Astrocyte (in vitro differentiated cells and primary cell): ENCODE data around the gene PDE9A. TPM values are rescaled to one million over a fixed set of nuclear protein-coding genes. Genes with fewer than 3 reads are reported as not detected.

Experiments used
- DNase-seq: peaks from one replicate; pipeline ENCODE4 v3.0.0-alpha.2; 2010; ENCODE audit warnings: low read depth
- FAIRE-seq: peaks from 2 replicates; lab custom pipeline; 2011; peaks lifted over from hg19 to GRCh38; lab: Jason Lieb, UNC
- H2AFZ ChIP-seq: 2 replicates; pipeline ENCODE4 v1.6.0; 2012; ENCODE audit warnings: low read depth, low read length, inconsistent platforms
- H3K27ac ChIP-seq: 2 replicates; pipeline ENCODE4 v1.5.1; 2011; ENCODE audit warnings: low read depth, low read length, inconsistent platforms
- H3K27me3 ChIP-seq: 2 replicates; pipeline ENCODE4 v1.6.0; 2011; ENCODE audit warnings: low read length, inconsistent platforms; ENCODE audit not compliant: insufficient read depth
- H3K36me3 ChIP-seq: 2 replicates; pipeline ENCODE4 v1.5.1; 2011; ENCODE audit warnings: low read length, inconsistent platforms; ENCODE audit not compliant: insufficient read depth
- H3K4me1 ChIP-seq: 2 replicates; pipeline ENCODE4 v1.5.1; 2011; ENCODE audit warnings: low read length, inconsistent platforms; ENCODE audit not compliant: insufficient read depth
- H3K4me2 ChIP-seq: 2 replicates; pipeline ENCODE4 v1.6.0; 2012; ENCODE audit warnings: low read length, inconsistent platforms
- H3K4me3 ChIP-seq: 2 replicates; pipeline ENCODE4 v1.5.1; 2011; ENCODE audit warnings: low read depth, mild to moderate bottlenecking, low read length, inconsistent platforms; ENCODE audit not compliant: insufficient read depth
- H3K79me2 ChIP-seq: 2 replicates; pipeline ENCODE4 v1.6.0; 2012; ENCODE audit warnings: mild to moderate bottlenecking, low read length, inconsistent platforms; ENCODE audit not compliant: insufficient read depth
- H3K9ac ChIP-seq: 2 replicates; pipeline ENCODE4 v1.6.0; 2012; ENCODE audit warnings: mild to moderate bottlenecking, low read length, inconsistent platforms
- H3K9me3 ChIP-seq: 2 replicates; pipeline ENCODE4 v1.5.1; 2012; ENCODE audit warnings: low read depth, mild to moderate bottlenecking, low read length, inconsistent platforms; ENCODE audit not compliant: insufficient read depth
- H4K20me1 ChIP-seq: 2 replicates; pipeline ENCODE4 v1.6.0; 2012; ENCODE audit warnings: low read length, inconsistent platforms; ENCODE audit not compliant: insufficient read depth
- H3K27ac Mint-ChIP-seq: one replicate; pipeline ENCODE4 v1.8.0; 2021; ENCODE audit warnings: mild to moderate bottlenecking, mixed read lengths; ENCODE audit not compliant: unreplicated experiment
- H3K27me3 Mint-ChIP-seq: one replicate; pipeline ENCODE4 v1.8.0; 2021; ENCODE audit warnings: low read depth, mixed read lengths; ENCODE audit not compliant: unreplicated experiment
- H3K36me3 Mint-ChIP-seq: one replicate; pipeline ENCODE4 v1.8.0; 2021; ENCODE audit warnings: low read depth, mixed read lengths; ENCODE audit not compliant: unreplicated experiment
- H3K4me1 Mint-ChIP-seq: one replicate; pipeline ENCODE4 v1.8.0; 2021; ENCODE audit warnings: low read depth, mixed read lengths; ENCODE audit not compliant: unreplicated experiment
- H3K4me3 Mint-ChIP-seq: one replicate; pipeline ENCODE4 v1.8.0; 2021; ENCODE audit warnings: mild to moderate bottlenecking, moderate library complexity, mixed read lengths; ENCODE audit not compliant: unreplicated experiment
- H3K9me3 Mint-ChIP-seq: one replicate; pipeline ENCODE4 v1.8.0; 2021; ENCODE audit warnings: mild to moderate bottlenecking, mixed read lengths; ENCODE audit not compliant: unreplicated experiment
- CTCF ChIP-seq: IDR thresholded peaks from 2 replicates; pipeline ENCODE4 v1.5.1; 2011; ENCODE audit warnings: low read depth, mild to moderate bottlenecking, inconsistent platforms, low read length, moderate library complexity; ENCODE audit not compliant: insufficient read depth
- EZH2 ChIP-seq: IDR thresholded peaks from 2 replicates; pipeline ENCODE4 v1.6.1; 2012; ENCODE audit warnings: mild to moderate bottlenecking, low read length, inconsistent platforms; ENCODE audit not compliant: insufficient read depth
- total RNA-seq: library from RNA; stranded (reverse); gene quantifications from 2 replicates; pipeline ENCODE4 v1.2.1, GENCODE V29; 2021

PDE9A gene
- total RNA-seq, 1 donor from 2014 or later, result 7.8 TPM

GRCh38 chr21:42682661-42683210 is 29.3 kb downstream of the PDE9A start:
- Histone ChIP-seq H3K79me2 (no peaks in the 10 kb centered on the region), H3K9me3 (no peaks in the 10 kb centered on the region), H3K9ac (no peak overlapping the region), H3K27me3 (peaks cover 44% of the 10 kb centered on the region), H4K20me1 (peaks cover 20% of the 10 kb centered on the region), H3K27ac (no peak overlapping the region), H3K4me3 (no peak overlapping the region), H3K4me2 (no peak overlapping the region), H3K4me1 (peaks cover 9% of the 10 kb centered on the region), H3K36me3 (no peaks in the 10 kb centered on the region), H2AFZ (no peak overlapping the region)
- Mint-ChIP-seq H3K27me3 (peaks cover 48% of the 10 kb centered on the region), H3K4me1 (peaks cover 14% of the 10 kb centered on the region), H3K4me3 (no peak overlapping the region), H3K27ac (no peak overlapping the region), H3K36me3 (peaks cover 11% of the 10 kb centered on the region), H3K9me3 (no peaks in the 10 kb centered on the region)
- TF ChIP-seq CTCF (no peak), EZH2 (no peak)
- DNase-seq, result no peak
- FAIRE-seq, result no peak

GRCh38 chr21:42683371-42684108 is 30.1 kb downstream of the PDE9A start:
- Mint-ChIP-seq H3K36me3 (peaks cover 7% of the 10 kb centered on the region), H3K9me3 (no peaks in the 10 kb centered on the region), H3K4me3 (no peak overlapping the region), H3K27me3 (peaks cover 49% of the 10 kb centered on the region), H3K27ac (no peak overlapping the region), H3K4me1 (peaks cover 12% of the 10 kb centered on the region)
- no peak overlapping the region for H2AFZ ChIP-seq
- H3K27ac ChIP-seq, result no peak overlapping the region
- peaks cover 12% of the 10 kb centered on the region for H4K20me1 ChIP-seq
- H3K4me2 ChIP-seq, result no peak overlapping the region
- DNase-seq (no peak), FAIRE-seq (no peak)
- H3K36me3 ChIP-seq, result no peaks in the 10 kb centered on the region
- peaks cover 44% of the 10 kb centered on the region for H3K27me3 ChIP-seq
- H3K9ac ChIP-seq, result no peak overlapping the region
- peaks cover 2% of the 10 kb centered on the region for H3K4me1 ChIP-seq
- H3K4me3 ChIP-seq, result no peak overlapping the region
- H3K9me3 ChIP-seq, result no peaks in the 10 kb centered on the region
- H3K79me2 ChIP-seq, result no peaks in the 10 kb centered on the region
- no peak for TF ChIP-seq CTCF
- TF ChIP-seq EZH2, result no peak
